NCI-H2029 (cell line): ENCODE results near the gene CCR3.

ENCODE experiments used
- DNase-seq: peaks from one replicate; lab custom pipeline; 2025; lab: John Stamatoyannopoulos, UW

Gene CCR3

GRCh38 chr3:46298871-46299607, 56.8 kb downstream of the CCR3 start:
- no peak for DNase-seq

DNA sequence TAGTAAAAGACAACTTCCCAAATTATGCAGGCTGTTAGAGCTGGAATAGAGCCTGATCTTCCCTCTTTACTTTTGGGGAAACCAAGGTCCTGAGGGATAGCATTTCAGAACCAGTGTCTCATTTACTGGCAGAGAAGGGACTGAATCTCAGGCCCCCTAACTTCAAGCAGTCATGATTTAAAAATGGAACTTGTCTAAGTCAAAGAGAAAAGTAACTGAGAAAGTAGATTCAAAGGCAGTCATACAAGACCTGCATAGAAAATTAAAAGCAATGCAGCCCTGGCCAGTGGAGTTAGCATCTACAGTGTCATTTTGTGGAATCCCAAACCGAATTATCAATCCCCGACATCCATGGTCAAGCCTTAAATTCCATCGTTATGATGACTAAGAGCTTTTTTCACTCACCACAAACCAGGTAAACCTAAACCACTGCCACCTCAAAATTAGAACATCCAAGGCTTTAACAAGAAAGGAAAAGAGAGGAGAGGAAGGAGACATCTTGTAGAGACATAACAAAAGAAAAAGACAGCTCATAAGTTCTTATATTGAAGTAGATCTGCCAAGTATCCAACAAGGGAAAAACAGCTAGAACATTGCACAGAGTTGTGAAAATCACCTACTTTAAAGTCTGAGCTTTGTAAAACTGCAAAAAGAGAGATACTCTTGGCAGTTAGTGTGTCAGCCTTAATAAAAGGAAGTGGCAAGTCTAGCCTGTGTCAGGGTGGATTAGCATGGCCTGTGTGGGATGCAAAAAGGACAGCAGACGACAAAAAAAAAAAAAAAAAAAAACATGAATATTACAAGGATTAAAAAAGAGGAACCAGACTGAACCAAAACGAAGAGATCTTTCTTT, 57.6 kb downstream of the CCR3 start:
- DNase-seq = no peak

- DNase-seq = no peak
Observed at GRCh38 chr3:46300461-46300789, 58.2 kb downstream of the CCR3 start.

GRCh38 chr3:46301122-46301835, 59.0 kb downstream of the CCR3 start:
- no peak for DNase-seq

- DNase-seq = no peak
Observed at GRCh38 chr3:46303240-46303639, 61.0 kb downstream of the CCR3 start.

DNA sequence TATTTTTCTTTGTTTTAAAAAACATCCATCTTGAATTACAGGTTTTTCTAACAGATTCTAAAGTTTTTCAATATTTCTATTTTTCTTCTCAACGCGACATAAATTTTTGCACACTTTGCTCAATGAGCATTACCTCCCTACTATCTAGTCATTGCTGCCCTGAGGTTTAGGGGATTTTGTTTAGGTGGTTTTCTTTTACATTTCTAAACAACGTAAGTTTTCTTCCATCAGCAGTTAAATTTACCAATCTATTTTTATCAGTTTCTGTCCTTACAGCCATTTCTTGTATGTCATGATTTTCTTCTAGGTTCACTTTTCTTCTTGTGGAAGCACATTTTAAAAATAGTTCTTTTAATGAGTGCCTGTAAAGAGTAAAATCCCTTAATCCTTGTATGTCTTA, 62.5 kb downstream of the CCR3 start:
- DNase-seq = no peak

GRCh38 chr3:46312991-46313390, 70.7 kb downstream of the CCR3 start:
- DNase-seq = no peak

DNA sequence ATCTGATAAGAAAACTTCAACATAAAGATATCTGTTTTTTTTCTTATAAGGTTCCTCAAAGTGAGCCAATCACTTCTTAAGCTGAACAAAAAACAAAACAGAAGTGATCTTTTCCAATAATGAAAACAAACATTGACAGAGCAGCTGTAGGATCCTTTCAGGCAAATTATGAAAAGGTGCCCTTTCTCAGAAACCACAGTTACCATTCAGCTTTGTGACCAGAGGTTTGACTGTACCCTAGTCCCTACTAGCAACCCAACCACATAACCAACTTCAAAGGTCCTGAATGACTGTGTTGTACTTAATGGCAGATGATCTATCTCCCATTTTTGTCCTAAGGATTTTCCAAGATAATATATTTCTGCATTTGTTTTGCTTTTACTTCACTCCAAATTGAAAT, 72.3 kb downstream of the CCR3 start:
- DNase-seq = no peak

GRCh38 chr3:46316206-46316605, 73.9 kb downstream of the CCR3 start:
- no peak for DNase-seq
